NCI-H2029 (cell line): ENCODE data around the gene SIRPG.
"Not testable (repeated sequence)": the region's sequence is repeated elsewhere in the genome, so short reads cannot be mapped to it uniquely, and the experiment has no call there.

Experiments
- DNase-seq: peaks from one replicate; lab custom pipeline; 2025; lab: John Stamatoyannopoulos, UW

SIRPG gene

DNA sequence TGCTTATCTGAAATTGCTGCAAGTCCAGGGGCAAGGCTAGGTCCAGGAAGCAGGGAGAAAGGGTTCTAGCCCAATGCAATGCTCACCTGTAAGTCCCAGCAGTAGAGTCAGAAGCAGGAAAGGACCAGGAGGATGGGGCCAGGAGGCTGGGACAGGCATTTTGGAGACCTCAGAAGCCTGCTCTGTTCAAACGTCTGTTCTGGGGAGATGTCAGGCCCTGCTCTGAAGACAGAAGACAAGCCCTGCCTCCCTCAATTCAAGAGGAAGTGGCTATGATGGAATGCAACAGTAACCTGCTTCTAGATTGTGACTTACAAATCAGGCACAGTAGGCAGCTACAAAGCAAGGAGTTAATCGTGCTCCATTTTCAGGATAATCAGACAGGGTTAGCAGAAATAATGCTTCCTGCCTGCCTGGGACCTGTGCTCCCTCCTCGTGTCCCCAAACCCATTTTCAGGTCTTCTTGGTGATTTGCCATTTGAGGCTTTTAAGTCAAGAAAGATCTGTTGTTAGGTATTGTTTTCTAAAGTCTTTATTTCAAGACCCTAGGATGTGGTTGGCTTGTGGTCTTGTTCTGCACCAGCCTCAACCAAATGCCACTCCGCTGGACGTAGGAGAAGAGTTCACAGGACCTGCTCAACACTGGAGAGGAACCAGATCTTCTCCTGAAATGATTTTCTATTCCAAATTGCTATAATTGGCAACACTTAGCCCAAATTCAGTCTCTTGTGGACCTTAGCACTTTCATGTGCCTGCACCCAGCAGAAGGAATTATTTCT, at the start of gene SIRPG:
TSS of gene SIRPG (minus strand) at position 224 of the 779 bp plus-strand sequence. CDS start at position 159, 65 bp downstream.
- DNase-seq: no peak

DNA sequence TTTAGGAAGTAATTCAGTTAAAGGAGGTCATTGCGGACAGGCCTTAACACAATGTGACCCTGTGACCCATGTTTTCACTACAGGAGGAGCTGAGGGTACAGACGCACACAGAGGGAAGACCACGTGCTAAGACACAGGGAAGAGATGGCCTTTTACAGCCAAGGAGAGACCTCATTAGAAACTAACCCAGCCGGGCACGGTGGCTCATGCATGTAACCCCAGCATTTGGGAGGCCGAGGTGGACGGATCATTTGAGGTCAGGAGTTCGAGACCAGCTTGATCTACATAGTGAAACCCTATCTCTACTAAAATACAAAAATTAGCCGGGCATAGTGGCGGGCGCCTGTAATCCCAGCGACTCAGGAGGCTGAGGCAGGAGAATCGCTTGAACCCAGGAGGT, 49.3 kb upstream of the SIRPG start:
- DNase-seq: not testable (repeated sequence)

DNA sequence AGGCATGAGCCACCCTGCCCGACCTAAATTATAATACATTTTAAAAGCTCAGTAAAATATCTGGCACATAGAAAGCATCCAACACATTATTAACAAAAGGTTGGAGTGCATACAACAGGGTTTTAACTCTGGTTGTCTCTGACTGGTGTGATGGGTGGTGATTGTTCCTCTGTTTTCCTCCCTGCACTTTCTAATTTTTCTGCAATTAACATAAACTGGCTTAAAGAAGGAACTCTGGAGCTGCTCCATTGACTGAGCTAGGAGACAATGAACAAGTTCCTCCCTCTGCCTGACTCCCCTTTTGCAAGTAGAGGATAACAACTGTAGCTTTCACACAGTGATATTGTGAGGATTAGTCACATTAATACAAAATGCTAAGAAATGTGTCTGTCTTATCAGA, 48.5 kb upstream of the SIRPG start:
- no peak for DNase-seq

DNA sequence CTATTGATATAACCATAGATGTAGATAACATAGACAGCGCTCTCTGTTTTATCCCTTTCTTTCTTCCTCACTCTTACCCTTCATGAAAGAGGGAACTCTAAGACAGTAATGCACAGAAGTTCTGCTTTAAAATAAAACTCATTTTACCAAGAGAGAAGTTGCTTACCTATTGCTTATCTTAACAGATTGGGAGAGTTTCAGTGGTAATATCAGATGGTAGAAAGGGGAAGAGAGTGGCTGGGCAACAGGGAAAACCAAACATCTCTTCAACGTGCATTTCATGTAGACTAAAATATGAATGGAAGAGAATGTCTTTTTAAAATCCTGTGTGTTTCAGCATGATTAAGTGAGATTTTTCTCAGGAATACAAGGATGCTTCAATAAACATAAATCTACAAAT, 45.3 kb upstream of the SIRPG start:
- DNase-seq: no peak

DNA sequence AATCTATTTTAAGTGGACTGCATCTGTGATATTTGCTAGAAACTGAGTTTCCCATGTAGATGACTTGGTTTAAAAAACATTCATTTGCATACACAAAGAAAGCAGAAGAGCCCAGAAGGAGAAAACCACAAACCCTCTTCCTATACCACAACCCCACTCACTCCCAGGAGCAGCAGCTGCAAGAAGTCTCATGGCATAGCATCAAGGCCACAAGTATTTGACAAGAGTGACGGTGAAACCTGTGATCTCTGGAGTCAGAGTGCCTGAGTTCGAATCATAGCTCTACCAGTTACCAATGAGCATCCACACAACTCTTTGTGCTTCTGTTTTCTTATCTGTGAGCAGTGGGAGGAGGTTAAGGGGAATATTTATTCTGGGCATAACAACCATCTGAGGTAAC, 44.7 kb upstream of the SIRPG start:
- DNase-seq: no peak

DNA sequence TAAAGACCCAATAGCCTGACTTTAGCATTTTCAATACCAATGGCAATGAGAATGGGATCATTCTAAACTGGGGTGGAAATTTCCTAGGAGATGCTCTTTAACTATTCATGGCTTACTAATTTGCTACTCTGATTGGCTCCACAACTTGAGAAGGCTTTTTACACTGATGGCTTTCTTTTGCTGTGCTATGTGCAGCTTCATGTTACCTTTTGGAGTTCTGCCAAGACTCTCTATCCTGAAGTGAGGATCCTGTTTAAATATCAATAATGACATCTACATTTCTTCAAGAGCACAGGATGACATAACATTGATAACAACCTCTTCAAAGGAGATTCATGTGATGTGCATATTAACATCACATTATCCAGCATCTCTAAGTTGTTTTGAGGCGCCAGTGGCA, 43.4 kb upstream of the SIRPG start:
- peak; percentile 65 for DNase-seq

DNA sequence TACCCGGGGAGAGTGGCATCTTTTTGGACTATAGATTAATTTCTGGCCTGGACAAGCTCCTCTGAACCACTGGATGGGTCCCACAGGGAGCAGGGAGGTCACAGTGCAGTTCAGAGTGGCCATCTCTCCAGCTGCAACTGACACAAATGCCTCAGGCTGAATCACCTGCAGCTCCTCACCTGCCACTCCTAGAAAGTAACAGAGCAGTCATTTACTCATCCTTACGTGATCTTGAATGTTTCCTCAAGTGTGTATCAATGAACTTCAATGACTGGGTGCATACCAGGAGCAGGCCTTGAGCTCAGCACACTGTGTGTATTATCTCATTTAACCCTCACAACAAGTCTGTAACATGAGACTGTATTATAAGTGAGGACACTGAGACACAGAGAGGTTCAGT, 40.0 kb upstream of the SIRPG start:
- DNase-seq: no peak

DNA sequence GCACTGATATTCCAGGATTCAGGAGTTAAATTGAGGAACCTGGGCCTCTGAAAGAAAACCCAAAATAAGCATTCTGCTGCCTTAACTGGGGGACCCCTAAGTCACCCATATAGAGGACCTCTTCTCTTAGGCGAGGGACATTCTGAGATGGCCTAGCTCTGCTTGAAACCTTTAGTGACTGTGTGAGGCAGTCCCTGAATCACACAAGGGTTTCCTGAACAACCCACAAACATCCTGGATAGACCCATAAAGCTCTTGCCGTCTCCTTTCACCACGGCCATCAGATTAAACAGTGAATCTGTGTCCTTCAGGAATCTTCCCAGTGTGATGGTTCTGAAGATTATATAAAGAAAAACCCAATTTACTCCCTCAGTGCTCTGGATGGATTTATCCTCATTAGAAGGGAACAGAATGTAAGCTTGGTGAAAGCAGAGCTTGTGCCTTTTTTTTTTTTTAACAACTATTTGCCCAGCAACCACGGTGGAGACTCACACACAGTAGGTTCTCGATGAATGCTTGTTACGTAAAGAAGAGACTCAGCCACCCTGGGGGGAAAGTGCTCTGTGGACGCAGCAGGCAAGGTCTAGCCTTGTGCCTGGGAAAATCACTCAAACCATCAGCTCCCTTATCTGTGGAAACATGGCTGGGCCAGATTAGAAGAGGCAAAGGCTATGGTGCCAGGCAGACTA, 39.1 kb upstream of the SIRPG start:
- DNase-seq: no peak

DNA sequence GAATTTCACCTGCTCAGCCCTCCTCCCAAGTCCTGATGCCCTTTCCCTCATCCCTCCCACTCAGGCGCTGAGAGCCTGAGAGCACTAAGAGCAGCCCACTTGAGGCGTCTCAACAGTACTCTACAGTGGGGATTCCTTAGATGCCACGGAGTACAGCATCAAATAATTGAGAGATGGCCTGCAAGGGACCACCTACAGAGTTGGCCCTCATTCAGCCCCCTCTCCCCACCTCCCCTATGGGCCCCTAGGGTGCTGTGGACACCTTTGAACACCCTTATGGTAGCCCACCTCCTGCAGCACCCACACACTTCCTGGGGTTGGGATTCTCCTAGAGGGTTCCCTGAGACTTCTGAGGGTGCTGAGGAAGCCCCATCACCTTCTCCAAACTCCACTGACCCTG, 37.1 kb upstream of the SIRPG start:
- DNase-seq: no peak

DNA sequence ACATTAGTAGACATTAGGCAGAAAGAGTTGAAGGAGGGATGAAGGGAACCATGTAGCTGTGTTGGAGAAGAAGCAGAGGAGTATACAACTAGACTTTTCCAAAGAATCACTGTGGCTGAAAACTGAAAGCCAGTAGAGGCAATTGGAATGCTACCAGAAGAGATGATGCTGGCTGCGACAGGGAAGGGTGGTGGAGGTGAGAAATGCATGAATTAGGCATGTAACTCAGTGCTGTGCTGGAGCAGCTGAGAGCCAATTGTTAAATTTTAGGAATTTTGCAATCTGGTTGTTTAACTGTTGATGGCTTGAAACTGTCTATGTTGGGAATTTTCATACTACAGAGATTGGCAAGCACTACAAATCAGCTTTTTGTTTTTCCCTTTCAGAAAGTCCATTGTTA, 35.8 kb upstream of the SIRPG start:
- no peak for DNase-seq

DNA sequence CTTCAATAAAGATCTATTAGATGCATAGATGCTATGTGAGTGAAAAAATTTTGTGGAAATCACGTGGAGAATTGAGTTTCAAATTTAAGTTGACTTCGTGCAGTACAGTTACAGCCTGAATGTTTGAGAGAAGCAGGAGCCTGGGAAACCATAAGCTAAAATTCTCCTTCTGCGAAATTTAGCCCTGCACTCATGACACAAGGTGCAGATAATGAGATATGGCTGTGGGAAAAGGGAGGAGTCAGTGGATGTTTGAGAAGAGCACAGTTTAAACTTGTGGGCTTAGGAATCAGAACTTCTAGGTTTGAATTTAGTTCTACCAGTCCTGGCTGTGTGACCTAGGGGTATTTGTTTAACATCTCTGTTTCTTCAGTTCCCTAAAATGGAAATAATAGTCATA, 32.1 kb upstream of the SIRPG start:
- DNase-seq: no peak

DNA sequence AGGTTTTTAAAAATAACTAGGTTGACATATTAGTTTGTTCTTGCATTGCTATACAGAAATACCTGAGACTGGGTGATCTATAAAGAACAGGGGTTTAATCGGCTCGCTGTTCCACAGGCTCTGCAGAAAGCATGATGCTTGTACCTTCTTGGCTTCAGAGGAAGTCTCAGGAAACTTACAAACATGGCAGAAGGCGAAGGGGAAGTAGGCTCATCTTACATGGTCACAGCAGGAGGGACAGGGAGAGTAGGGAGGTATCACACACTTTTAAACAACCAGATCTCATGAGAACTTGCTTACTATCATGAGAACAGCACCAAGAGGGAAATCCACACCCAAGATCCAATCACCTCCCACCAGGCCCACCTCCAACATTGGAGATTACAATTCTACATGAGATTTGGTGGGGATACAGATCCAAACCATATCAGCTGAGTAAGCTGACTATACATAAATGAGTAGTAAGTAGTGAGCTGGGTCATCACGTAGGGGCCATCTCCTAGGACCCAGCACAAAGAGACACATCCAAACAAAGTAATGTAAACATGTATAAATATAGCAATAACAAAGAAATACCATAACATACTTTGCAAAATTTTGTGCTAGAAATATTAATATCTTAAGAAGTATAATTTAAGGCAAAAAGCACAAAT, 31.4 kb upstream of the SIRPG start:
- no peak for DNase-seq

DNA sequence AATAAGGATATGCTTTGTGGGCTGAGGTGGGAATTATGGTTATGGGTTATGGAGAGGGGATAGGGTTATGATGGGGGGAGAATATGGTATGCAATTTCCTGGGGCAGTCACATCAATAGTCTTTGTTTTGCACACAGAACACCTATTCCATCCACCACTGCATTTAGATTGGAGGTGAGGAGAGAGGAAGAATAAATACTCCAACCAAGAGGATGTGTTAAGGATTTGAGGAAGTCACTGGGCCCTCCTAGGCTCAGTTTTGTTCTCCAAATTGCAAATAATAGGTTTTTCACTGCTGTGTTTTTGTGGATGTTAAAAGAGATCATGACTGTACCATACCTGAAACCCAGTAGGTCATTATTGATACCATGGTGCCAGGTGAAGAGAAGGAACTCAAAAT, 29.5 kb upstream of the SIRPG start:
- DNase-seq: no peak

DNA sequence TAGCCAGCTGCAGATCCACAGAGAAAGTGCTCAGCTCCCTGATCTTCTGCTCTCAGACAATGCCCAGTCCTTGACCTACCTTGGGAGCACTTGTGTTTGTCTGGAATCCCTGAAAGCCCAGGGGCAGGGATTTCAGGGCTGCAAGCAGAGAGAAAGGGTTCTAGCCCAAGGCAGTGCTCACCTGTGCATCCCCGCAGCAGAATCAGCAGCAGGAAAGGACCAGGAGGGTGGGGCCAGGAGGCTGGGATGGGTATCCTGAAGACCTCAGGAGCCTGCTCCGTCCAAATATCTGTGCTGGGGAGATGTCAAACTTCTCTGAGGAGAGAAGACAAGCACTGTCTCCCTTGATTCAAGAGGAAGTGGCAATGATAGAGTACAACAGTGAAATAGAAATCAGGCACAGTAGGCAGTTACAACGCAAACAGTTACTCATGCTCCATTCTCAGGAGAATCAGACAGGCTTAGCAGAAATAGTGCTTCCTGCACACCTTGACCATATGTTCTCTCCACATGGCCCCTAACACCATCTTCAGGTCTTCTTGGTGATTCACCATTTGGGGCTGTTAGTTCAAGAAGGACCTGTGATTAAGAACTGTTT, 28.7 kb upstream of the SIRPG start:
- no peak for DNase-seq

DNA sequence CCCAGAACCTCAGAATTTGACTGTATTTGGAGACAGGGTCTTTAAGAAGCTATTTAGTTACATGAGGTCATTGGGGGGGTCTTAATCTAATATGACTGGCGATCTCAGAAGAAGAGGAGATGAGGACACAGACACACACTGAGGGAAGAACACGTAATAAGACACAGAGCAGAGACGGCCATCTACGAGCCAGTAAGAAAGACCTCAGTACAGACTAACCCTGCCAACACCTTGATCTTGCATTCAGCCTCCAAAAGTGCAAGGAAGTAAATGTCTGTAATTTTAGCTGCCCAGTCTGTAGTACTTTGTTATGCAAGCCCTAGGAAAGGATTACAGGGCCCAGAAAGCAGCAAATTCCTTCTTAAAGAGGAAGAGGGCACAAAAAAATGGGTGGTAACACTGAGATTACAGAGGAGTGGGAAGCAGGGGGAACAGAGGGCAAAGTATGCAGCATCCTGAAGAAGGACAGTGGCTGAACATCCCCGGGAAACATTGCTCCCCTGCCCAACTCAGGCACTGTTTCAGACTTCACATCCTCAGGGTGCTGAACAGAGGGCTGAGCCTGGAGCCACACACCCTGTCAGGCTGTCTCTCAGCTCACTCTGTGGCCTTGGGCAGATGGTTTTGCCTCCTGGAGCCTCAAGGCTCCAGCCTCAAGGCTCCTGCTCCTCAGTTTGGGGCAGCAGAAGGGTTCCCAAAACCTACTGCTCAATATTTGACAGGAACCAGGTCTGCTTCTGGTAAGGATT, 27.9 kb upstream of the SIRPG start:
- no peak for DNase-seq

DNA sequence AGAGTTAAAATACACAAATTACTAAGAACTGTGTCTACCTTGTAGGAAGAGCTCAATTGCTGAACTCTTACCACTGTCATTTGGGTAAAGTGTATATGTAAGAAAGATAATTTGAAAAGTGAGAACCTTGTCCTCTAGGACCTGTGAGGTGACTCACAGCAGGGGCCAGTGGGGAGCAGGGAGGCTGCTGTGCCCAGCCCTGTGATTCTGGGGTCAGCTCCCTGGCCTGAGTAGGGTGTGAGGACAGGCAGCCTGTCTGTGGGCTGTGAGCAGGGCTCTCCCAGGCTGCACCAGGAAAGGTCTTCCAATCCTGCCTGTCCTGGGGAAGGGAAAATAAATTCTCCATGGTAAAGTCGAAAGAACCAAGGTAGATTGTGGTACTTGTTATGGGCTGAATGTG, 27.3 kb upstream of the SIRPG start:
- no peak for DNase-seq

DNA sequence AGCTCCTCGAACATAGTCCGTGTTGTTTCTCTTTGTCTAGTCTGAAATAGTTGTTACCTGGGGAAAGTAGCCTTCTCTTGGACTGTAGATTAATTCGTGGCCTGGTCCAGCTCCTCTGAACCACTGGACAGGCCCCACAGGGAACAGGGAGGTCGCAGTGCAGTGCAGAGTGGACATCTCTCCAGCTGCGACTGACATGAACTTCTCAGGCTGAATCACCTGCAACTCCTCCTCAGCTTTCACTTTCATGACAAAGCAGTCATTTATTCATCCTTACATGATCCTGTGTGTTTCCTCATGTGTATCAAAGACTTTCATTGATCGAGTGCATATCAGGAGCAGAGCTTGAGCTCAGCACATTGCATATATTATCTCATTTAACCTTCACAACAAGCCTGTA, 19.1 kb upstream of the SIRPG start:
- no peak for DNase-seq

DNA sequence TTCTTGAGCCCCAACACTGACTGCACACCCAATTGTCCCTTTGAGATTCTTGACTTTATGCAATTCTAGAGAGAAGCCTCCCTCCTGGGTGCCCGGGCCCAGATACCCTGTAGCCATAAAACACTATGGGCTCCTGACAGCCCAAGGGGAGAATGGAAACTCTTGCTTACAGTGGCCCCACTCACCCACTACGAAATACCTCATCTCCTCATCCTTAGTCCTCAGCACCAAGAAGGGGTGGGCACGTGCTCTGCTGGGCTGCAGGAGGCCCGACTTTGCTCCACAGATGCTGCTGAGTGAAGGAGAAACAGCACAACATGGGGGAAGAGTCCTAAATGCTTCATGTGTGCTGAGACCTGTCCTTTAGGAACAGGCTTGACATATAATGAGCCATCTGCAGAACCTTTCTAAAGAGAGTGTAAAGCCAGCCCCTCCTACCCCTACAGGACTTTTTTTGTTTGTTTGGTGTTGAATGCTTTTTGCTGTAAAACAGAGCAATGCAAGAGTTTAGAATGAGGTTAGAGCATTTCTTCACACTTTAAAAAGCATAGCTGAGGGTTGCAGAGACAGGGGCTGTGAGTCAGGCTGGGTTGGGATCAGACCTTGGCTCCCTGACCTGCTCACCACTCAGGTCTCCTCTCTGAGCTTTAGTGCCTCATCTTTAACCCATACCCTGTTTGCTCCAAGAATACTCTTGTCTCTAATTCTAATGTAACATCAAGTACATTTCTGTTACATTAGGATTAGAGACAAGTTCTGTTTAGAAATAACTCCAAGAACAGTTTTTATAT, 17.6 kb upstream of the SIRPG start:
- no peak for DNase-seq

DNA sequence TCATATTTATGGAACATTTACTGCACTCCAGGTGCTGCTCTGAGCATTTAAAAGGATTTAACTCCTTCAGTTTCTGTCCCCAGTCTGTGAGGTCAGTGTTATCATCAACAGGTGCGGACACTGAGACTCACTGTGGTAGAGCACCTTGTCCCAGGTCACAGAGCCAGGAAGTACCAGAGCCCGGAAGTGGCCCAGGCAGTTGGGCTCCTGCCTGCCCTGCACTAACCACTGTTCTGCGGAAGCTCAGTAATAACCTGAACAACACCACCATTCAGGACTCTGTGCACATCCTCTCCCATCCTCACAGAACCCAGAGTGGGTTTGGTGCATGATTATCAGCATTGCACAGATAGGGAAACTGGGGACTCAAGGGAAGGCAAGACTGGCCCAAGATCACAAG, 16.8 kb upstream of the SIRPG start:
- no peak for DNase-seq

DNA sequence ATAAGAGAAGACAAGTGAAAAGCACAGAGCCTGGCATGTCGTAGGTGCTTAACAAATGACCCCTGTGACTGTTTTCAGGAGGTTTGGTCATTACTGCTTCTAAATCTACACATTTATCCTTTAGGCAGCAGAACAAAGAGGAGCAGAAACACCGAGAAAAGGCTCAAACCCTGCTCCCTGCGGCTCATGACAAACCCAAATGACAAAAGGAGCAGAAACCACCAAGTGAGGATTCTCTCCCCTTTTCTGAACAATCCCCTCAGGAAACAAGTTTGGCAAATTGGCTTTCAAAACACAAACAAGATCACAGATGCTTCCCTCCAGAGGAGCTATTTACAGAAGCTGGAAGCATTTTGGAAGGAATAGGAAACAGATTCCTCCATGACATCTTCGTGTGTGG, 15.8 kb upstream of the SIRPG start:
- DNase-seq: no peak

DNA sequence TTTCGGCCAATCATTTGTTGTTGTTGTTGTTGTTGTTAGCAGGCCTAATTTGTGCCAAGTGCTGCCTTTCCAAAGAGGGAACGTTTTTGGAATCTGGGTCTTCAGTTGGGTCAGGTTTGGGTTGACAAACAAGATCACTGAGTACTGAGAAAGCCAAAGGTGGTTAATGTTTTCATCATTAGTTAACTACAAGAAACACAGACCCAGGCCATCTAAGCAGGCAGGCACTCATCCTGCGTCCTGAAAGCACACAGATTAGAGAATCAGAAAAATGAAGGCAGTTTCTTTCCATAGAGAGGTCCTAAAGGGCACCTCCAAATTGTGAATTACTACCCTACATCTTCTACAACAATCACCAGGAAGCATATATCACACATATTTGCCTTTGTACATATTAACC, 15.1 kb upstream of the SIRPG start:
- no peak for DNase-seq
